K562 (cell line): ENCODE measurements around the gene C1QTNF8. TPM values are rescaled to one million over a fixed set of nuclear protein-coding genes. Genes with fewer than 3 reads are reported as not detected.

ENCODE experiments used
- ATAC-seq: fragments of 200-7000 bp; cut with Tn5 transposase; 3 replicates; pipeline ENCODE4 v1.9.1; 2020; ENCODE audit warnings: moderate library complexity
- BruUV-seq: library from RNA; stranded (reverse); fragments of 400-500 nt; replicated peaks from 2 replicates; lab custom pipeline; 2021; lab: Mats Ljungman, UMichigan
- CTCF ChIA-PET: fragments of 300-600 bp; formaldehyde crosslinking; extraction: SDS; loops from one replicate; lab custom pipeline; 2021; ENCODE audit warnings: low intra/inter-chr PET ratio; lab: Yijun Ruan, JAX
- POLR2A ChIA-PET: fragments of 300-600, 350-650 bp; sonication (Branson Sonifier 250); formaldehyde crosslinking; extraction: SDS; loops from one replicate; lab custom pipeline; 2021; ENCODE audit warnings: antibody characterized with exemption, inconsistent platforms; lab: Yijun Ruan, JAX
- DNase-seq, 4 experiments: peaks; one replicate each; pipeline versions ENCODE4 v3.0.0 to v3.0.0-alpha.2; 2011 to 2018; ENCODE audit warnings: low spot score in 3 of 4, mixed read lengths in 3 of 4; ENCODE audit errors: extremely low read depth in 1 of 4
- FAIRE-seq: peaks from 2 replicates; lab custom pipeline; 2011; peaks lifted over from hg19 to GRCh38; lab: Jason Lieb, UNC
- H2AFZ ChIP-seq: 2 replicates; pipeline ENCODE4 v1.6.0; 2011; ENCODE audit warnings: low read depth, low read length, control low read depth, inconsistent platforms
- H3K27ac ChIP-seq: fragments of 200-600 bp; 3 replicates; pipeline ENCODE4 v1.8.0; 2011; ENCODE audit warnings: low read depth, mild to moderate bottlenecking, control low read depth, inconsistent platforms, low read length, moderate library complexity, mixed read lengths; ENCODE audit errors: extremely low read depth
- H3K27me3 ChIP-seq, 2 experiments: fragments of 300-600 bp in 1 of 2; 2 replicates in 1 of 2; 3 replicates in 1 of 2; pipeline versions ENCODE4 v1.6.0 to v1.8.0; 2011; ENCODE audit warnings: inconsistent platforms in 2 of 2, low read length in 2 of 2, mild to moderate bottlenecking in 1 of 2, mixed read lengths in 1 of 2, moderate library complexity in 1 of 2; ENCODE audit not compliant: control insufficient read depth in 2 of 2, insufficient read depth in 2 of 2
- H3K36me3 ChIP-seq: fragments of 300-600 bp; 3 replicates; pipeline ENCODE4 v1.8.0; 2011; ENCODE audit warnings: mild to moderate bottlenecking, low read length, inconsistent platforms; ENCODE audit not compliant: control insufficient read depth, insufficient read depth
- H3K4me1 ChIP-seq, 2 experiments: fragments of 200-600 bp in 1 of 2; replicated peaks in 1 of 2; 2 replicates in 1 of 2; 3 replicates in 1 of 2; pipeline versions ENCODE4 v1.5.1 to v1.8.0; 2011; ENCODE audit warnings: inconsistent platforms in 2 of 2, low read length in 2 of 2, mild to moderate bottlenecking in 1 of 2, mixed read lengths in 1 of 2, moderate library complexity in 1 of 2; ENCODE audit not compliant: control insufficient read depth in 2 of 2, insufficient read depth in 2 of 2
- H3K4me2 ChIP-seq: 2 replicates; pipeline ENCODE4 v1.6.1; 2011; ENCODE audit warnings: low read length, control low read depth, inconsistent platforms, mixed read lengths; ENCODE audit not compliant: insufficient read depth
- H3K4me3 ChIP-seq: fragments of 200-600 bp; sonication (generic), shearing (Covaris generic); 2 replicates; pipeline ENCODE4 v1.5.1; 2016; ENCODE audit warnings: control low read depth, inconsistent platforms
- H3K79me2 ChIP-seq: fragments of 200-600 bp; 3 replicates; pipeline ENCODE4 v1.8.0; 2011; ENCODE audit warnings: low read length, inconsistent platforms; ENCODE audit not compliant: control insufficient read depth, insufficient read depth
- H3K9ac ChIP-seq, 2 experiments: 2 replicates each; pipeline versions ENCODE4 v1.6.0 to v1.6.1; 2011; ENCODE audit warnings: low read depth in 2 of 2, low read length in 2 of 2, control low read depth in 1 of 2, inconsistent platforms in 1 of 2, mild to moderate bottlenecking in 1 of 2, mixed read lengths in 1 of 2; ENCODE audit not compliant: insufficient read depth in 1 of 2
- H3K9me1 ChIP-seq: one replicate; pipeline ENCODE4 v1.6.0; 2011; ENCODE audit warnings: inconsistent platforms, mild to moderate bottlenecking, low read length, moderate library complexity; ENCODE audit not compliant: control insufficient read depth, insufficient read depth
- H3K9me3 ChIP-seq: replicated peaks from 2 replicates; pipeline ENCODE4 v1.5.1; 2011; ENCODE audit warnings: low read depth, low read length, inconsistent platforms; ENCODE audit not compliant: control insufficient read depth, insufficient read depth
- H4K20me1 ChIP-seq: replicated peaks from 2 replicates; pipeline ENCODE4 v1.6.1; 2011; ENCODE audit warnings: low read length, inconsistent platforms, mixed read lengths; ENCODE audit not compliant: control insufficient read depth, insufficient read depth
- BCL6 ChIP-seq: fragments of 250-450 bp; sonication (Bioruptor Pico); IDR thresholded peaks from 2 replicates; pipeline ENCODE4 v1.4.0; 2020
- BHLHE40 ChIP-seq: IDR thresholded peaks from 2 replicates; pipeline ENCODE4 v1.6.1; 2011; ENCODE audit warnings: low read length, improper control_type of control experiment
- BMI1 ChIP-seq: fragments of 150-350 bp; IDR thresholded peaks from 2 replicates; pipeline ENCODE4 v1.6.1; 2014; ENCODE audit warnings: low read length
- CGGBP1 ChIP-seq: fragments of 250-450 bp; sonication (Bioruptor Pico); IDR thresholded peaks from 2 replicates; pipeline ENCODE4 v1.9.0; 2021; ENCODE audit warnings: mild to moderate bottlenecking
- MNT ChIP-seq, 2 experiments: fragments of 450-650 bp; conservative IDR thresholded peaks; 2 replicates each; pipeline ENCODE4 v1.6.1; 2017; ENCODE audit warnings: mild to moderate bottlenecking in 2 of 2, moderate library complexity in 2 of 2
- OTX1 ChIP-seq: fragments of 450-650 bp; formaldehyde crosslinking; IDR thresholded peaks from 2 replicates; pipeline ENCODE4 v1.4.0; 2022; ENCODE audit warnings: mild to moderate bottlenecking
- RBM25 ChIP-seq: fragments of 200-400 bp; formaldehyde crosslinking; IDR thresholded peaks from 2 replicates; pipeline ENCODE4 v1.6.1; 2018; ENCODE audit warnings: low read length, low read depth, moderate library complexity; ENCODE audit not compliant: severe bottlenecking
- RFX5 ChIP-seq: IDR thresholded peaks from 2 replicates; pipeline ENCODE4 v1.6.1; 2011; ENCODE audit warnings: low read depth, mild to moderate bottlenecking, improper control_type of control experiment, low read length
- SMAD3 ChIP-seq: fragments of 450-650 bp; formaldehyde crosslinking; conservative IDR thresholded peaks from 2 replicates; pipeline ENCODE4 v1.4.0; 2020; ENCODE audit warnings: mild to moderate bottlenecking
- ZBTB34 ChIP-seq: fragments of 250-450 bp; sonication (Bioruptor Pico); IDR thresholded peaks from 2 replicates; pipeline ENCODE4 v1.8.0; 2021; ENCODE audit warnings: mild to moderate bottlenecking, moderate library complexity
- ZNF551 ChIP-seq: fragments of 250-450 bp; sonication (Bioruptor Pico); IDR thresholded peaks from 2 replicates; pipeline ENCODE4 v1.5.0; 2021; ENCODE audit warnings: mild to moderate bottlenecking, moderate library complexity
- WGBS: fragments of 100-300 bp; shearing (Covaris generic); methylation state at CpG from one replicate; pipeline ENCODE4 v1.1.6; 2016; ENCODE audit warnings: low coverage, mixed read lengths; ENCODE audit not compliant: insufficient coverage; ENCODE audit errors: missing lambda C conversion rate; 5-methylcytosine and 5-hydroxymethylcytosine counted together
- in situ Hi-C: fragments of 300-500 bp; cut with MboI; formaldehyde crosslinking; loops from 4 replicates; pipeline ENCODE4 v1.15.0; 2018; ENCODE audit warnings: inconsistent platforms, mixed read lengths
- intact Hi-C: fragments of 100-400 bp; cut with micrococcal nuclease; formaldehyde crosslinking; loops from 2 replicates; pipeline ENCODE4 v1.14.2; 2022
- polyA plus RNA-seq, 8 experiments: library from polyadenylated mRNA; depleted of rRNA in 4 of 8; stranded (reverse) in 5 of 8; unstranded in 3 of 8; fragments of >200 nt; fragmentation: Nextera tagmentation in 2 of 8; fragmentation: Illumina TruSeq in 1 of 8; extraction: Ambion mirVana in 2 of 8; extraction: Trizol in 1 of 8; gene quantifications; 2 replicates each; pipeline versions ENCODE4 v1.2.1 to v1.2.3, GENCODE V29; 2011 to 2014; ENCODE audit warnings: inconsistent platforms in 1 of 8, missing spikeins in 1 of 8
- total RNA-seq, 7 experiments: library from RNA; depleted of rRNA in 6 of 7; stranded (reverse); fragments of >200 nt in 6 of 7; fragmentation: Illumina TruSeq in 2 of 7; extraction: Trizol in 2 of 7; gene quantifications; 2 replicates each; pipeline versions ENCODE4 v1.2.1 to v1.2.3, GENCODE V29; 2011 to 2021; ENCODE audit warnings: low replicate concordance in 1 of 7

C1QTNF8 gene
- total and polyA plus RNA-seq, 9 of the 15 experiments (the other 6 are each of a cell fraction or from before 2014, with no cell fraction given) = not detected

GRCh38 chr16:1124795-1125194 lies 28.8 kb upstream of the C1QTNF8 start:
- H3K9me1 ChIP-seq = no peaks in the 10 kb centered on the region
- no TSS peak for BruUV-seq
- H3K4me3 ChIP-seq = no peak overlapping the region
- no peaks in the 10 kb centered on the region for H3K9me3 ChIP-seq
- H3K27ac ChIP-seq = no peak overlapping the region
- H3K9ac ChIP-seq = no peak overlapping the region; a peak in 1 of 4 replicates
- H4K20me1 ChIP-seq = peaks cover 17% of the 10 kb centered on the region
- no peaks in the 10 kb centered on the region for H3K79me2 ChIP-seq
- H3K4me1 ChIP-seq = peaks cover 0 to 86% of the 10 kb centered on the region in 2 experiments; a peak in 2 of 5 replicates
- in situ Hi-C loops (no loop called here), intact Hi-C loops (no loop called here)
- DNase-seq (no peak), FAIRE-seq (no peak), ATAC-seq (no peak)
- WGBS = 15% methylated on average over 11 of the region's 11 CpGs
- TF ChIP-seq BCL6 = no peak
- TF ChIP-seq SMAD3 (CRISPR knock-in tag) = no peak
- no peak for TF ChIP-seq ZBTB34 (CRISPR knock-in tag)
- no peak for TF ChIP-seq MNT (conservative IDR thresholded peaks at IDR 0.05)
- no peak for TF ChIP-seq BHLHE40
- TF ChIP-seq RFX5 = no peak
- TF ChIP-seq CGGBP1 (CRISPR knock-in tag) = no peak
- no peak for TF ChIP-seq RBM25
- TF ChIP-seq OTX1 (CRISPR knock-in tag) = no peak
- no peak for TF ChIP-seq BMI1
- no peak for TF ChIP-seq ZNF551 (CRISPR knock-in tag)
- no peaks in the 10 kb centered on the region for H3K36me3 ChIP-seq
- H3K4me2 ChIP-seq = no peak overlapping the region
- no peak overlapping the region for H2AFZ ChIP-seq
- H3K27me3 ChIP-seq = peaks cover 5 to 45% of the 10 kb centered on the region in 2 experiments; a peak in 3 of 5 replicates
- CTCF ChIA-PET = no interaction called here
- POLR2A ChIA-PET = no interaction called here
